ENCODE measurements around the gene ASZ1. TPM values are rescaled to one million over a fixed set of nuclear protein-coding genes. Genes with fewer than 3 reads are reported as not detected.

ASZ1 gene
- total RNA-seq, 1 experiment from 2014 or later: not detected

DNA sequence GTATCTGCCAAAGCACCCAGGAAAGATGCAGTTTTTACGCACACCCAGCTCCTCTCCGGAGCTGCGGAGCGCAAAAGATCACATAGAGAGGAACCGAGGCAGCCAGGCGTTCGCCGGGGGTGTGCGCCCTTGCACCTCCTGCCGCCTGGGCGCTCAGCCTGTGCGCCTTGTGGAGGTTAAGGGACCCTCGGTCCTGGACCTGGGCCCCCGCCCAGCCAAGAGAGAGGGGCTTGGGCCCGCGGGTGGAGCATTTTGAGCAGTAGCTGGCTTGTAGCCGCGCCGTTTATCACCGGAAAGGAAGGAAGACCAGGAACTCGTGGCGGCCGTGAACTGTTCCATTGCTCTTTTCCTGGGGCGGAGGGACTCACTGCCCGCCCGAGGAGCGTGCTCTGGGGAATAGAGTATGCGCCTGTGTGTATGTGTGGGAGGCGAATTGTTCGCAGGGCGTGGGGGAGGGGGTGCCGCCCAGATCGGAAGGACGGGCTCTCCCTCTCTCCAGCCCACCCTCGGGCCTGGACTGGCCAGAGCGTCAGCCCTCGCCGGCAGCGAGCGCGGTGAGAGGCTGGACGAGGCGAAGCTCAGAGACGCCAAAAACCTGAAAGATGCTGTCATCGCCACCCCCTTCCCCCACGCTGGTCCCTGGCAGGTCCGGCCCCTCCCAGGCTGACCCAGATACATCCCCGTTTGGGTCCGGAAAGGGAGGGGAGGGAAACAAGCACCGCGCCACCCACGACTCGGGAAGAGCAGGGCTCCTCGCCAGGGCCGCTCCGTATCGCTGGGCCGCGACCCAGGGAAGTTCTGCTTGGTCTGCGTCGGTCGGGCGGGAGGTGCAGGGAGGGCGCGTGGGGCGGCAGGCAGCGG lies 103.2 kb downstream of the ASZ1 start:
- H2AFZ ChIP-seq (ENCODE audit: low read length): no peak overlapping the region
- no peak overlapping the region for H2BK20ac ChIP-seq (ENCODE audit: low read depth, low read length, poor library complexity, severe bottlenecking)
- no peak overlapping the region for H3K4ac ChIP-seq (ENCODE audit: low read depth, low read length)
- no peak overlapping the region for H2AK5ac ChIP-seq (ENCODE audit: insufficient read length, low read length)
- peak overlapping the region; percentile 70 for H3K4me2 ChIP-seq (ENCODE audit: insufficient read depth, insufficient read length, low read length)
- no peak overlapping the region for H3K9ac ChIP-seq (ENCODE audit: extremely low read depth, insufficient read length, low read length)
- H3K79me1 ChIP-seq (ENCODE audit: insufficient read depth, low read depth, low read length, poor library complexity, severe bottlenecking): no peaks in the 10 kb centered on the region
- Mint-ChIP-seq H3K4me1 (peaks cover 9 to 22% of the 10 kb centered on the region in 2 experiments), H3K27me3 (ENCODE audit: low read depth) (peaks cover 98% of the 10 kb centered on the region), H3K27ac (no peak overlapping the region), H3K36me3 (ENCODE audit: insufficient read depth in 1 of 3, low read depth in 3 of 3) (peaks cover 0 to 11% (median 0%) of the 10 kb centered on the region in 3 experiments; a peak in 4 of 7 replicates), H3K4me3 (peak overlapping the region; percentile 70 to 89), H3K9me3 (peaks cover 10% of the 10 kb centered on the region in 2 experiments; a peak in 4 of 5 replicates)
- no peak overlapping the region for H2BK12ac ChIP-seq (ENCODE audit: insufficient read length, low read depth, low read length)
- H3K27me3 ChIP-seq (ENCODE audit: insufficient read depth, low read length): peaks cover 64% of the 10 kb centered on the region
- H3K79me2 ChIP-seq (ENCODE audit: insufficient read depth, low read length): no peaks in the 10 kb centered on the region
- no peak overlapping the region for H2BK15ac ChIP-seq (ENCODE audit: low read depth, low read length)
- H2BK120ac ChIP-seq (ENCODE audit: low read depth, low read length, poor library complexity, severe bottlenecking): no peak overlapping the region
- no peak overlapping the region for H4K5ac ChIP-seq (ENCODE audit: insufficient read length, low read depth, low read length)
- no peak overlapping the region for H4K8ac ChIP-seq (replicated peaks; ENCODE audit: insufficient read length, low read depth, low read length)
- H3K14ac ChIP-seq (ENCODE audit: insufficient read depth, low read length): no peak overlapping the region
- peak; percentile 49 for DNase-seq
- H3K18ac ChIP-seq (ENCODE audit: insufficient read length, low read depth, low read length): no peak overlapping the region
- no peaks in the 10 kb centered on the region for H3K9me3 ChIP-seq (ENCODE audit: control insufficient read depth, low read depth, low read length)
- H3K23ac ChIP-seq (ENCODE audit: insufficient read length, low read depth, low read length): no peak overlapping the region
- no peak overlapping the region for H4K91ac ChIP-seq (ENCODE audit: insufficient read length, low read depth, low read length)
- H4K20me1 ChIP-seq (ENCODE audit: control insufficient read depth, insufficient read depth, insufficient read length): no peaks in the 10 kb centered on the region
- peaks cover 21% of the 10 kb centered on the region for H3K23me2 ChIP-seq (ENCODE audit: insufficient read length, low read depth, low read length, poor library complexity, severe bottlenecking)
- TF ChIP-seq CTCF (conservative IDR thresholded peaks at IDR 0.05): no peak
- no peak overlapping the region for H3K56ac ChIP-seq (ENCODE audit: insufficient read length, low read depth, low read length)
- no CpG with 5 or more reads among the region's 67 CpGs for WGBS (ENCODE audit: extremely low coverage, insufficient read length, low lambda C conversion rate)
- no peak overlapping the region for H3K27ac ChIP-seq (ENCODE audit: insufficient read length, low read depth, low read length)
- no peaks in the 10 kb centered on the region for H3K4me1 ChIP-seq (ENCODE audit: insufficient read depth, low read length)
- no peak overlapping the region for H3T11ph ChIP-seq (ENCODE audit: low read length)
- H2BK5ac ChIP-seq (ENCODE audit: insufficient read length, low read length): no peak overlapping the region
